Activated T-cell treated with anti-CD3 and anti-CD28 coated beads for 1 hour (primary cell): ENCODE measurements around the gene INTS14.

Experiments
- DNase-seq: peaks from one replicate; pipeline ENCODE4 v3.0.0-alpha.2; 2020; ENCODE audit warnings: low read depth

Gene INTS14

GRCh38 chr15:65530318-65531111 lies 80.4 kb downstream of the INTS14 start, which contains the start of gene HACD3:
TSS of gene HACD3 (plus strand) at chr15:65530463. CDS start at chr15:65530632, 169 bp downstream.
- DNase-seq: peak; percentile 90

- DNase-seq: no peak
Observed at GRCh38 chr15:65529762-65530317, 81.1 kb downstream of the INTS14 start.
